HG02642 (cell line): Measurements from ENCODE around the gene ST6GALNAC3.
"Not testable (repeated sequence)": the region's sequence is repeated elsewhere in the genome, so short reads cannot be mapped to it uniquely, and the experiment has no call there.

Source experiments
- ATAC-seq: cut with Tn5 transposase; IDR thresholded peaks from one replicate; pipeline ENCODE4 v1.9.1; 2021; ENCODE audit warnings: mild to moderate bottlenecking; ENCODE audit not compliant: unreplicated experiment, poor library complexity

Gene ST6GALNAC3

DNA sequence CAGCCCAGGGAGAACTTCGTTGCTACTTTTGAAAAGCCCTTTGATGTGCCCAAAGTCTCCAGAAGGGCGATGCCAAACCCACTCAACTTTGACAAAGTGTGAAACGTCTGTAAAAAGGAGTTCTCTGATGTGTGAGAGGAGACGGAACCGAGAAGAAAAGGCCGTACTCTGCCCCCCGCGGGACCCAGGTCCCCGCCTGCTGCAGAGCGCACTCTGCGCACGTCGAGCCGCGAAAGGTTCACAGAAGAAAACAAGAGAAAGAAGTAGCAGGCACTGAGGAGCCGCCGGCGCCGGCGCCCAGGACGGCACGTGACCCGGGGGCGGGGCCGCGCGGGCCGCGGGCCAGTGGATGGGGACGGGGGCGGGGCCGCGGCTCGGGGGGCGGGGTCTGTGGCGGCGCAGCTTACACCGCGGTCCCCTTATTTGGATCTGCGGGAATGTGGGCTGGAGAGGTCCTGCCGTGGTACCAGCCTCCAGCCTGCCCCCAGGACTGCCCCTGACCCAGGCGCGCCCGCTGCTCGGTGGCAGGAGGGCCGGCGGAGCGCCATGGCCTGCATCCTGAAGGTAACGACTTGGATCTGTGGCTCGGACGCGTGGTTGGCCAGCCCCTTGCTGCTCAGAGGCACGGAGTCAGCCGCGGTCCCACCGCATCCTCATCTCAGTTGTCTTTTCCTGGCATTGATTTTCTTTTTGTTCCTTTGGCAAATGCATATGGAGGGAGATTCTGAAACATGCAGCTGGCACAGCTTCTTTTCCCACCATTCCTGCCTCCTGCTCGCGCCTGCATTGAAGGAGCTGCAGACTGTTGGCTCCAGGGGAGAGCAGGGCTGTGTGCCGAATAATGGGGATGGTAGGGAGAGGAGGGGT is at the start of gene ST6GALNAC3:
ST6GALNAC3 (plus strand) TSS at position 426 of the 867 bp plus-strand sequence.
- peak; percentile 92 for ATAC-seq

DNA sequence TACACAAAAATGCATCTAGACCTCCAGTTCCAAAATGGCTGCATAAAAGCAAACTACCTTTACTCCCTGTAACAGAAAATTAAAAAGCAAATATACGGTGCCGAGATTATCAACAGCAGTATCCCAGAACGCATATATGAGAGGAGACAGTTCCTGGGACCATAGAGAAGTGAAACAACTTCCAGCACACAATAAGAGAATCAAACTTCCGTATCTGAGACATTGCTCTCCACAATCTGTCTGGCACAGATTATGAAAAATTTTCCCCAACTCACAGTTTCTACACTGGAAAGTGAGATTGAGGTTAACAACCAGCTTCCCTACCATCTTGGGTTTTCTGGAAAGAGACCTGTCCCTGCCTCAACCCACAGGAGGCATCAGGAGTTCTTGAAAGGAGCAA is 47.2 kb upstream of the ST6GALNAC3 start:
- no peak for ATAC-seq

- no peak for ATAC-seq
Observed at GRCh38 chr1:76029331-76029730, 45.2 kb upstream of the ST6GALNAC3 start.

DNA sequence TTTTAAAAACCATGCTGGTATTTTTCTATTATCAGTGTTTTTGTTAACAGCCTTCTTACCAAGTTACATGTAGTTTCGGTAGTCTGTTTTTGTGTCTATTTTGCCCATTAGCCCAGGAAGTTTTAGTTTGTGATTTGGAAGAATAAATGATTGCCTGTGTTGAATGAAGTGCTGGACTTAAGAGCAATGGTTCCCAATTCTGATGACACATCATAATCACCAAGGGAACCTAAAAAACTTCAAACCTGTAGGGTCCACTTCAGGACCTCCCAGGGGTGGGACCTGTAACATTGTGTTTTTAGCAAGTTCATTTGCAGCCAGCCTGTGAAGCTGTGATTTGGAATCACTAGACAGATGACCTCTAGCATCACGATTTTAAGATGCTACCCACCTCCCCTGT is 43.0 kb upstream of the ST6GALNAC3 start:
- ATAC-seq: no peak

DNA sequence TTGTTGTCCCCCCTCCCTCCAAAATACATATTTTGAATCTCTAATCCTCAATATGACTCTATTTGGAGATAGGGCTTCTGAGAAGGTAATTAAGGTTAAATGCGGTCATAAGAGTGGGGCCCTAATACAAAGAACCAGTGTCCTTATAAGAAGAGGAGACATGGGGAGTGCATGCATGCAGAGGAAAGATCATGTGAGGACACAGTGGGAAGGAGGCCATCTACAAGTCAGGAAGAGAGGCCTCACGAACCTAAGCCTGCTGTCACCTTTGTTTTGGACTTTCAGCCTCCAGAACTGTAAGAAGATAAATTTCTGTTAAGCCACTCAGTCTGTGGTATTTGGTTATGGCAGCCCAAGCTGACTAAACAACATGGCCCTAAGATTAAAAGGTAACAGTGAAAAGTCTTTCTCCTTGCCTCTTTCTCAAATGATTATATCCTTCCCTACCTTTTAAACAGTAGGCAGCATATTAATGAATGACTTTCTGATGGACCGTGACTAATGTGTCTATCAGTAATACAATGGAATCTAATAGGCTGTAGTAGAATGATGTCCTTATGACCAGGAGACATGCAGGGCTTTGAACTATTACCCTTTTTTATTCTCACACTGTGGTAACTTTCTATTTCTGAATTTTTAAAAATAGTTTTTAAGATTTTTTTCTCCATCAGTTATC is 40.6 kb upstream of the ST6GALNAC3 start:
- no peak for ATAC-seq

DNA sequence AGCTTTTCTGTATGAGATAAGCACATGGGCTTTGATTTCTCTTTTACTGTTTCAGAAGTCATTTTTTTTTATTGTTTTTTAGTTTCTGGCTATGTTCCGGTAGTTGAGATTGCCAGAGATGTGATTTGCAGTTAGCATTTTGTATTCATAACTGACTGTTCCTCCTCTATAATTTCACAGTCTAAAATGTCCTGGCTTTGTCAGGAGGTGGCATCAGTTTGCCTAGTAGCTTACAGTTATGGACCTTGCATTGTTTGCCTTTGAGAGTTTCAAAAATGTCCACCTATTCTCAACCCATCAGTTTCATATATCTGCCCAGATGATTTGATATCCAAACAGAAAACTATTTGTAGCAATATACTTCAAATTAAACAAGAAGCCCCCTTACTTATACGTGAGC is 39.5 kb upstream of the ST6GALNAC3 start:
- no peak for ATAC-seq

DNA sequence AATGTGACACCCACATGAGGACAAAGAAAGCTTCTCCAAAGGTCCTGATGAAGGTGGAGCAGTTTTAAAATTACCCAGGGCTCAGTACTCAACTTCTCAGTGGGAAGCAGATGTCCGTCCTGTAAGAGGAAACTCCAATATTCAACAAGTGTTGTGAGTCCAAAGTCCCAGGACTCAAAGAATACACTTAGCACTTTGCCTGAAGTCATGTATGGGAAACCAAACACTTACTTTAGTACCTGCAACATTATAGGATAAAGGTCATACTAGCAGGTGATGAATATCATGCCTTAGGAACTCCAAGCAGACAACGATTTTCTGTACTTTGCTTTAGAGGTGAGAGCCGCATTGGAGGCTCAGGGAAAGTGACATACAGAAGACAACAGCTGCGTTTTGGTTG is 37.2 kb upstream of the ST6GALNAC3 start:
- no peak for ATAC-seq

DNA sequence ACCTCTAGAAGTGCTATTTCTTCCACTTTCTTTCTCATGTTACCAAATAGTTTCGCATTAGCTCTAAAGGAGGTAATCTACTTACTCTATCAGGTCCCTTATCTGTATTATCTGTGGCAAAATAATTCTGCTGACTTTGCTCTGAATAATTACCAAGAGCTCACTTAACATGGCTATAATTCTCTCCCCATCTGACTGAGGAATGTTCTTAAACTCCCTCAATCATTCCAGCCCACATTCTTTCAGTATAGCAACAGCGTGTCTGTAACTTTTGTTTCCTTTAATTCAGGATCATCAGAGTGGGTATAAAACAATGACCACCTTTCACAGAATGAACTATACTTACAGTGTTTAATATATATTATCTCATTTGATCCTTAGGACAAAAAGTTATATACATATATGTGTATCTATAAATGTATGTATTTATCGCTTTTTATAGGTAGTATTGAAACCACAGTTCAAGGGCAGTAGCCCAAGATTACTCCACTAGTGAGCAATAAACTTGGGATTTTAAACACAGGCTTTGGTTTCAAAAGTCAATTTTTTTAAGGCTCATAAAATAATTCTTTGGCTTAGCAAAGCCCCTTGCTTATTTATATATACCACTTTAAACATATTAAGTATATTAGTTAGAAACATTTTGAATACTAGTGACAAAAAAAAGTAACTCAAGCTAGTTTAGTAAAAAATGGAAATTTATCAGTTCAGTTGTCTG is 36.1 kb upstream of the ST6GALNAC3 start:
- no peak for ATAC-seq

DNA sequence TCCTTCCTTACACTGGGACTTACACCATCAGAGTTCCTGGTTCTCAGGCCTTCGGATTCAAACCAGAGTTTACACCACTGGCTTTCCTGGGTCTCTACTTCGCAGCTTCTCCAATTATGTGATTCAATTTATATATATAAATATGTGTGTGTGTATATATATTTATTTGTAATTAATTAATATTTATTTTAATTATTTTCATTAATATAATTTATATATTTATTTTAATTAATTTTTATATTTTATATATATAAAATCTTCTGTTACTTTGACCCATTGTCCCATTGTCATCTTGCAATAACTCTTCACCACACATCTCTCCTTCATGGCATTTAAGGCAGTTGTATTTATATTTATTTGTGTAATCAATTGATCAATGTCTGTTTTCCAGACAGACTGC is 28.4 kb upstream of the ST6GALNAC3 start:
- ATAC-seq: no peak

- ATAC-seq: no peak
Observed at GRCh38 chr1:76048219-76048618, 26.3 kb upstream of the ST6GALNAC3 start.

GRCh38 chr1:76048926-76049325 is 25.6 kb upstream of the ST6GALNAC3 start:
- ATAC-seq: no peak

DNA sequence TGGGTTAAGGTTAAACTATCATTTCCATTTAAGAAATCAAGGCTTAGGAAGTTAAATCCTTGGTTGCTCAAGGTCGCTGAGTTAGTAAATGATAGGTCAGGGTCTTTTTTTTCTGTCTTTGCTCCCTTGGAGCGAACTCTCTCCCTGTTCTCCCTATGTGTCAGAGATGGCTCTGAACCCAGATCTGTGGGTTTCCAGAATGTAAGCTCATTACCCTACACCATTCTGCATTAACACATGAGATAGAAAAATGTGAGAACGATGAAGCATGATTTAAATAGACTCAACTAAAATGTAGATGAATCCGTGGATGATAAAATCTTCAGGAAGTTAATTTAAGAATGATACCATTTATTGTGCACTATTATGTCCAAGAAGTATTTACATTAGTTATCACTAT is 25.0 kb upstream of the ST6GALNAC3 start:
- no peak for ATAC-seq

GRCh38 chr1:76050073-76050472 is 24.5 kb upstream of the ST6GALNAC3 start:
- ATAC-seq: not testable (repeated sequence)

DNA sequence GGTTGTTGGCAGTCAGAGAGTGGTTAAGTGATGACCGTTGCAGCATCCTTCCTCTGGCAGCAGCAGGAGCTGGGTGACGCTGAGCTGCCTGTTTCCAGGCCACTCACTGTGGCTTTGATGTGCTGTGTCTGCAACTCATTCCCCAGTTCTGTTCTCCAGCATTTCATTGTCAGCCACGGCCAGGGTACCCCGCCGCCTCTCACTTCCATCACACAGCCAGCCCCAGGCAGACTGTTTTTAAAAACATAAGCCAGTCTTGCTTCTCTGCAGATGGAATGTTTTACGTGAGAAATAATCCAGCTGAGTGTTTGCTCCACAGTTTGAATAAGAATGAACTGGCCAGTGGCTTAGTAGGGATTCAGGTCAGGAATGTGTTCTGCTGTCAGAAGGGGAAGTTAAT is 21.5 kb upstream of the ST6GALNAC3 start:
- no peak for ATAC-seq

DNA sequence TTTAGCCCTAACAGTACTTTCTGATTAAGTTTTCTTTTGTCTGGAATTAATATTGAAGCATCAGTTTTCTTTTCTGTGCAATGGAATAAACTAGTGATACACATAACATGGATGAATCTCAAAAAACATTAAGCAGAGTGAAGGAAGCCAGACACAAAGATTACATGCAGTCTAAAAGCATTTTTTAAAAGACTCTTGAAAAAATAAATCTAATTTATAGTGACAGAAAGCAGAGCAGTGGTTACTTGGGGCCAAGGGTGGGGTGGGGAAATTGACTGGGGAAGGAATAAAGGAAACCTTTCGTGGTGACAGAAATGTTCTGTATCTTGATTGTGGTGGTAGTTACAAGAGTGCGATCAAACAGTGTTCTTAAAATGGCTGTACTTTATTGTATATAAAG is 20.2 kb upstream of the ST6GALNAC3 start:
- ATAC-seq: no peak

DNA sequence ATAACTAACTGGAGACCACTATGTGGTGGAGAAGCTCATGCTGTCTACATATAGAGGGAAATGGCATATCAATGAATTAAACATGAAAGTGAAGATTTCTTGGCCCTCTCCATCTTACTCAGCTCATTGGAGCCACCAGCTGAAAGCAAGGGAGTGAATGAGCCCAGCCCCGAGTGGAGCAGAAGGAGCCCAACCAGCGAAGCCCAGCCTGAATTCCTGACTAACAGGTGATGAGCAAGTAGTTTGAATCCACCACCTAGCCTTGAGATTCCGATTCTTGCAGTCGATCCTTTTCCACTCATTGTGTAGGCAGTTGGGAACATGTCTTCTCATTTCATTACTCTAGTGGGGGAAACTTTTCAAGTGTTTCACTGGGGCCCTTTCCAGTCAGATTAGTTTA is 18.6 kb upstream of the ST6GALNAC3 start:
- no peak for ATAC-seq

- no peak for ATAC-seq
Observed at GRCh38 chr1:76059451-76059850, 15.1 kb upstream of the ST6GALNAC3 start.

DNA sequence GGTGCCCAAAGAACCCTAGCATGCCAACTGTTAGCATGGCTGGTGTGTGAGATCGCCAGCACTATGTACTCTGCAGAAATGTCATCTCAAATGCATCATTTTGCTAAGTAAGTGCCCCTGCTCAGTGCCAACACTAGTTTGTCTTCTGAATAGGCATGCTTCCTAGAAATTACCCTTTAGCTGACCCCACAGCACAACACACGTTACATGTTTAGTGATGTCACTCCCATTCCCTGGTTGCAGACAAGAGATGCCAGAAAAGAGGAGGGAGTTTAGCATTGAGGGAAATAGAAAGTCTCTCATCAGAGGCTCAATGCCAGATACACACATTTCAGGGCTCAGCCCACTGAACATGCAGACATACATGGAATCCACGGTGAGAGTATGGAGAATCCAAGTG is 9.3 kb upstream of the ST6GALNAC3 start:
- no peak for ATAC-seq

- no peak for ATAC-seq
Observed at GRCh38 chr1:76066394-76066793, 8.2 kb upstream of the ST6GALNAC3 start.

DNA sequence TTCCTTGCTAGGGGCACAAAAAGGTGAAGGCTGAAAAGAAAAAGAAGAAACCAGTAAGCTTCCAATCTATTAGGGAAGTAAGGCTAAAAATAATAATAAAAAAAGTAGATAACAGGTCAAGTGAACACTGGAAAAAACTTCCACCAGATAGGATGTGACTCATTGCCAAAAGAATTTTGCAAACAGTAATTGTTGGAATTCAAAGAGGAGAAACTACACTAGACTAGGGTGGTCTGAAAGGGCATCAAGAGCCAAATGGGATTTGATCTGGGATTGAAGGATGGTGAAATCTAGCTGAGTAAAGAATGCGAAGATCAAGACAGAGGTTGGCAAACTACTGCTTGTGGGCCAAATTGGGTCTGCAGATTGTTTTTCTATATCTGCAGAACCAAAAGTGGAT is 6.0 kb upstream of the ST6GALNAC3 start:
- no peak for ATAC-seq

GRCh38 chr1:76068953-76069561 is 5.5 kb upstream of the ST6GALNAC3 start:
- ATAC-seq: no peak
